HFF-Myc (cell line): ENCODE data around the gene COL4A1.

Source experiments
- DNase-seq: peaks from one replicate; pipeline ENCODE4 v3.0.0-alpha.2; 2011; ENCODE audit warnings: low read depth; ENCODE audit errors: extremely low read depth
- H3K4me3 ChIP-seq: replicated peaks from 2 replicates; pipeline ENCODE4 v1.5.1; 2011; ENCODE audit warnings: low read depth, mild to moderate bottlenecking, control low read depth, low read length
- CTCF ChIP-seq: IDR thresholded peaks from 2 replicates; pipeline ENCODE4 v1.5.1; 2012; ENCODE audit warnings: mild to moderate bottlenecking, low read depth, low read length, control low read depth; ENCODE audit errors: missing control alignments

COL4A1 gene

GRCh38 chr13:110246530-110246929 lies 60.4 kb downstream of the COL4A1 start:
- no peak for DNase-seq
- no peak for TF ChIP-seq CTCF
- no peak overlapping the region for H3K4me3 ChIP-seq

- DNase-seq: no peak
- no peak overlapping the region for H3K4me3 ChIP-seq
- TF ChIP-seq CTCF: no peak
Measured at GRCh38 chr13:110245416-110245899, 61.5 kb downstream of the COL4A1 start.

GRCh38 chr13:110244976-110245375 lies 62.0 kb downstream of the COL4A1 start:
- H3K4me3 ChIP-seq: no peak overlapping the region
- TF ChIP-seq CTCF: no peak
- no peak for DNase-seq

GRCh38 chr13:110244071-110244830 lies 62.7 kb downstream of the COL4A1 start:
- no peak overlapping the region for H3K4me3 ChIP-seq
- DNase-seq: peak; percentile 85
- no peak for TF ChIP-seq CTCF

- H3K4me3 ChIP-seq: no peak overlapping the region
- no peak for DNase-seq
- TF ChIP-seq CTCF: no peak
Measured at GRCh38 chr13:110242615-110243014, 64.3 kb downstream of the COL4A1 start.

- no peak for TF ChIP-seq CTCF
- H3K4me3 ChIP-seq: no peak overlapping the region
- DNase-seq: no peak
Measured at GRCh38 chr13:110240943-110241342, 66.0 kb downstream of the COL4A1 start.
